HG03039 (cell line): Measurements from ENCODE around the gene KMT5C.
A peak's percentile ranks its signal among the peaks of the same experiment; 100 is the strongest.

Experiments
- ATAC-seq: cut with Tn5 transposase; IDR thresholded peaks from one replicate; pipeline ENCODE4 v1.9.1; 2021; ENCODE audit warnings: mild to moderate bottlenecking, moderate library complexity; ENCODE audit not compliant: unreplicated experiment

The KMT5C gene

GRCh38 chr19:55339105-55339888 is at the start of gene KMT5C:
Gene KMT5C, plus strand, starts transcription at chr19:55339876. Its CDS starts 2,061 bp downstream, at chr19:55341937.
- ATAC-seq, result peak; percentile 81

GRCh38 chr19:55297267-55297666 is 42.4 kb upstream of the KMT5C start:
- ATAC-seq, result no peak

- ATAC-seq, result no peak
These were observed 39.7 kb upstream of the KMT5C start for GRCh38 chr19:55299991-55300390.

- ATAC-seq, result no peak
These were observed 38.7 kb upstream of the KMT5C start for GRCh38 chr19:55300886-55301458.

GRCh38 chr19:55301459-55302317 is 38.0 kb upstream of the KMT5C start:
- ATAC-seq, result peak; percentile 57

DNA sequence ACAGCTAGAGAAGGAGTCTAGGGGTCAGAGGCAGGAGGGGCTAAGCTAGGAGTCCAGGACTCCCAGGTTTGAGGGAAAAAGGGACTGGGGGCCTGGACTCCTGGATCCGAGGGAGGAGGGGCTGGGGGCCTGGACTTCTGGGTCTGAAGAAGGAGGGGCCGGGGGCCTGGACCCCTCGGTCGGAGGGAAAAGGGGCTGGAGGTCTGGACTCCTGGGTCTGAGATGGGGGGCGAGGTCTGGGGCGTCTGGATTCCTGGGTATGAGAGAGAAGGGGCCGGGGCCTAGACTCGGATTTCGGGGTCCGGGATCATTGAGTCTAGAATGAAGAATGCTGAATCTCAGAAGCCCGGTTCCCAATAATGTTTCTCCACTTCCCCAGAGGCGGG is 37.4 kb upstream of the KMT5C start:
- no peak for ATAC-seq

GRCh38 chr19:55303477-55303876 is 36.2 kb upstream of the KMT5C start:
- ATAC-seq, result no peak

- ATAC-seq, result no peak
These were observed 35.2 kb upstream of the KMT5C start for GRCh38 chr19:55304279-55304978.

DNA sequence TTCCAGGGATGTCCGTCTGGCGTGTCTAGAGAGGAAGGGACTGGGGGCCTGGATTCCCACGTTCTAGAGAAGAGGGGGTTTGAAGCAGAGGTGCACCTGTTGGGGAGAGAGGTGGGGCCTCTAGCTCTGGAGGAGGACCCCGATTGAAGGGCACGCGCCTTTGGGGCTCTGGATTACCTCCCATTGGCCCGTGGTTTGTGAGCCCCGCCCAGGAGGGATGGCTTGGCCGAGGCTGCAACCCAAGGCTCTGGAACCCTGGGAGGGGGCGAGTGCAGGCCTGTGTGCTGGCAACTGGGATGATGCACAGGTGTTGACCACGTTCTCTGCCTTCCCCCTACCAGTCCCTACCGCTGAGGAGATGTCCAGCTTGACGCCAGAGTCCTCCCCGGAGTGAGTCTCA is 34.7 kb upstream of the KMT5C start:
- ATAC-seq, result no peak

- no peak for ATAC-seq
These were observed 34.2 kb upstream of the KMT5C start for GRCh38 chr19:55305491-55305890.

DNA sequence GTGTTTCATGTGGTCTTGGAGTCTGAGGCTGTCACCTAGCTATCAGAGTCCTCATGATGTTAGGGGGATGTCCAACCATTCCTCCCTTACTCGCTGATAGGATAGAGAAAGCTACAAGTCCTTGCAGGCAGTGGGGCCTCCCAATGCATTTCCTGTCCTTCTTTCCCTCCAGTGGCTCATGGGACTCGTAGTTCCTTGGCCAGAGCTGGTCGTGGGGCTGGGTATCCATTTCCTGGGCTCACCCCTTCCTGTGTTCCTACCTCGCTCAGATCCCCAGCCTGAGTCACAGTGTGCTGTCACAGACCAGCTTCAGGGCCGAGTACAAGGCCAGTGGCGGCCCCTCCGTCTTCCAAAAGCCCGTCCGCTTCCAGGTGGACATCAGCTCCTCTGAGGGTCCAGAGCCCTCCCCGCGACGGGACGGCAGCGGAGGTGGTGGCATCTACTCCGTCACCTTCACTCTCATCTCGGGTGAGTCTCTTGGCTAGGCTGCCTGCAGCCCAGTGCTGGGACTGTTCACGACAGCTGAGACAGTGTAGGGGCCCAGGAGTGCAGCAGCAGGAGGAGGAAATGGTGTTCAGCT is 33.6 kb upstream of the KMT5C start:
- no peak for ATAC-seq

DNA sequence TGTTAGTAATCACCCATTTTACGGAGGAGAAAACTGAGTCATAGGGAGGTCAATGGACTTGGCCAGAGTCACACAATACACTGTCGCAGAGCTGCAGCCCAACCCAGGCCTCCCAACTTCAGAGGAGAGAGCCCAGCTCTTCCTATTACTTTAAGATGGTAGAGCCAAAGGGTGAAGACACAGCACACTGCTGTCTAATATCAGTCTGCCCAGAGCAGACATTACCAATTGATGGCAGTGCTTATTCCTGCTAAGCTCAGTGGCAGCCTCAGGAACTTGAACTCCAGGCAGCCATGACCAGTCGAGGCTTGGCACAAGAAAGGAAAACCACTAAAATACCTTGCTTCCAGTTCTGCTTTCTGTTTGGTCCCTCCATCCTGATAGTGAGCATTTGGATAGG is 33.0 kb upstream of the KMT5C start:
- ATAC-seq, result no peak

DNA sequence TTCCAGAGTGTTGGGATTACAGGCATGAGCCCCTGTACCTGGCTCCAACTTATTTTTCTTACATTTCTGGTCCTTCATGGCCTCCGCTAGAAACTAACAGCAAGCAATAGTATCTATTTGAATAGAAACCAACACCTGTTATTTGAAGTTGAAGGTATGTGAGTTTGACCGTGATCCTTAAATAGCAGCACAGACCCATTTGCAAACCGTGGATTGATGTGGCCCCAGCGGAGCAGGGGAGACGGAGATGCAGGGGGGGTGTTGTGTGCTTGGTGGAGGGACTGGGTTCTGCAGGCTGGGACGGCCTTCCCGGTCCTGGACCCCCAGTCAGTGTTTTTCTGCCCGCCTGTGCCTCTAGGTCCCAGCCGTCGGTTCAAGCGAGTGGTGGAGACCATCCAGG is 31.4 kb upstream of the KMT5C start:
- no peak for ATAC-seq

GRCh38 chr19:55309448-55309847 is 30.2 kb upstream of the KMT5C start:
- no peak for ATAC-seq

GRCh38 chr19:55310498-55310897 is 29.2 kb upstream of the KMT5C start:
- no peak for ATAC-seq

- ATAC-seq, result no peak
These were observed 28.3 kb upstream of the KMT5C start for GRCh38 chr19:55311397-55311796.

- no peak for ATAC-seq
These were observed 27.9 kb upstream of the KMT5C start for GRCh38 chr19:55311797-55312196.

DNA sequence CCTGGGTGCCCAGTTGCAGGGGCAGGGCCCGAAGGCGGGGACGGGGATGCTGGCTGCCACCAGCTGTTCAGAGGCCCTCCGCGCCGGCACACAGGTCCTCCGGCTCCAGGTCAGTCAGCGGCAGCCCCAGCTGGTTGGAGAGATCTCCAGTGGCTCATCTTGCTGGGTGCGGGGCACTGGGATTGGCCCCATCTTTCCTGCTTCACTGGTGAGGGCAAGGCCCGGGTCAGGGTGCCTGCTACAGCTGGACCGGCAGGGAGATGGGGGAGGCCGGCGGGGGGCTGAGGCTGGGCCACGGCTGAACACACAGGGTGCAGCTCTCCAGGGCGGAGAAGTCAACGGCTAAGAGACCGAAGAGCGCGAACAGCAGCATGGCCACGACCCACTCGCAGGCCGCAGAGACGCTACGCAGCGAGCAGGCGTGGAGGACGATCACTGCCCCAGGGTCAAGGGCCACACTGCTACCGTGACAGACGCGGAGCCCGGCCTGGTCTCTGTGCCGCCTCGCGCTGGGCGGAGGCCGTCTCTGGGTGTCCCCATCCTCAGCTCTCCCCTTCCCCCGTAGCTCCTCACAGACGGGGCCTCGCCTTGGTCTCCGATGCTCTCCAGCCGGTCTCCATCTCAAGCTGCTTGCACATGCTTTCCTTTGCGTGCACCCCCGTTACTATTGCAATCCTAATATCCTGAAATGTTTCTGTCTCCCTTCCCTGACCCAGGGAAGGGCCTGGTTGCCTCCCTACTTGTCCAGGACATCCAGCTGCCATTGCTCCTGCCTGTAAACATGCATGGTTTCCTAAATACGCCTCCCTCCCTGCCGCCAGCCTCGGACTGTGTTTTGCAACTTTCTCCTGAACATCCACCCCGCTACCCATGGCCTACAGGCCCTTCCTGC is 26.8 kb upstream of the KMT5C start:
- ATAC-seq, result no peak

GRCh38 chr19:55314396-55314795 is 25.3 kb upstream of the KMT5C start:
- no peak for ATAC-seq
